Activated CD4-positive, alpha-beta T cell treated with anti-CD3 and anti-CD28 coated beads, Interleukin-2, amount 50 U/mL, for 4 hours (primary cell): ENCODE measurements around the gene URAD.
"Not testable (repeated sequence)": the region's sequence is repeated elsewhere in the genome, so short reads cannot be mapped to it uniquely, and the experiment has no call there.

Source experiments
- DNase-seq, 2 experiments: peaks; one replicate each; pipeline ENCODE4 v3.0.0-alpha.2; 2020

The URAD gene

GRCh38 chr13:27988520-27988919 is at the start of gene URAD:
TSS of gene URAD (minus strand) at chr13:27988693. CDS start at chr13:27988637, 56 bp downstream.
- no peak for DNase-seq

- DNase-seq: no peak
Measured at GRCh38 chr13:28037399-28037798, 48.9 kb upstream of the URAD start.

- no peak for DNase-seq
Measured at GRCh38 chr13:28035146-28035782, 46.8 kb upstream of the URAD start.

- no peak for DNase-seq
Measured at GRCh38 chr13:28033894-28034655, 45.6 kb upstream of the URAD start.

GRCh38 chr13:28032438-28032837 is 43.9 kb upstream of the URAD start:
- not testable (repeated sequence) for DNase-seq

- DNase-seq: no peak
Measured at GRCh38 chr13:28031896-28032288, 43.4 kb upstream of the URAD start.

- DNase-seq: no peak
Measured at GRCh38 chr13:28031220-28031895, 42.9 kb upstream of the URAD start.

- DNase-seq: no peak
Measured at GRCh38 chr13:28027607-28028364, 39.3 kb upstream of the URAD start.

GRCh38 chr13:28027071-28027470 is 38.6 kb upstream of the URAD start:
- no peak for DNase-seq

- DNase-seq: no peak
Measured at GRCh38 chr13:28026508-28026907, 38.0 kb upstream of the URAD start.

GRCh38 chr13:28022848-28023518 is 34.5 kb upstream of the URAD start:
- no peak for DNase-seq

- DNase-seq: no peak
Measured at GRCh38 chr13:28014301-28014700, 25.8 kb upstream of the URAD start.

- no peak for DNase-seq
Measured at GRCh38 chr13:28013482-28013881, 25.0 kb upstream of the URAD start.

- no peak for DNase-seq
Measured at GRCh38 chr13:28012896-28013295, 24.4 kb upstream of the URAD start.

GRCh38 chr13:28012383-28012782 is 23.9 kb upstream of the URAD start:
- no peak for DNase-seq

GRCh38 chr13:28010046-28010445 is 21.6 kb upstream of the URAD start:
- no peak for DNase-seq

- not testable (repeated sequence) for DNase-seq
Measured at GRCh38 chr13:28005016-28005415, 16.5 kb upstream of the URAD start.

- no peak for DNase-seq
Measured at GRCh38 chr13:28002886-28003698, 14.6 kb upstream of the URAD start.

GRCh38 chr13:28001837-28002473 is 13.5 kb upstream of the URAD start:
- no peak for DNase-seq

GRCh38 chr13:28001049-28001448 is 12.6 kb upstream of the URAD start:
- no peak for DNase-seq

GRCh38 chr13:28000567-28000966 is 12.1 kb upstream of the URAD start:
- no peak for DNase-seq
